HG03442 (cell line): Measurements from ENCODE around the gene SOX9.

Experiments
- ATAC-seq: cut with Tn5 transposase; IDR thresholded peaks from one replicate; pipeline ENCODE4 v1.9.1; 2021; ENCODE audit warnings: mild to moderate bottlenecking, moderate library complexity; ENCODE audit not compliant: unreplicated experiment

SOX9 gene

GRCh38 chr17:72120642-72121163 is at the start of gene SOX9:
Gene SOX9, plus strand, starts transcription at chr17:72121020. Its CDS starts 372 bp downstream, at chr17:72121392.
- ATAC-seq: peak; percentile 85

GRCh38 chr17:72071330-72071729 is 49.5 kb upstream of the SOX9 start:
- no peak for ATAC-seq

- ATAC-seq: no peak
These were observed 44.7 kb upstream of the SOX9 start for GRCh38 chr17:72075995-72076677.

GRCh38 chr17:72076678-72077030 is 44.2 kb upstream of the SOX9 start:
- no peak for ATAC-seq

GRCh38 chr17:72077326-72077960 is 43.4 kb upstream of the SOX9 start:
- ATAC-seq: no peak

GRCh38 chr17:72079700-72080099 is 41.1 kb upstream of the SOX9 start:
- no peak for ATAC-seq

GRCh38 chr17:72087876-72088275 is 32.9 kb upstream of the SOX9 start:
- ATAC-seq: no peak

- no peak for ATAC-seq
These were observed 31.3 kb upstream of the SOX9 start for GRCh38 chr17:72089453-72089987.

GRCh38 chr17:72090108-72090507 is 30.7 kb upstream of the SOX9 start:
- no peak for ATAC-seq

GRCh38 chr17:72092710-72093322 is 28.0 kb upstream of the SOX9 start:
- ATAC-seq: no peak

GRCh38 chr17:72093707-72094106 is 27.1 kb upstream of the SOX9 start:
- no peak for ATAC-seq

GRCh38 chr17:72095316-72095715 is 25.5 kb upstream of the SOX9 start:
- no peak for ATAC-seq

- ATAC-seq: no peak
These were observed 23.7 kb upstream of the SOX9 start for GRCh38 chr17:72097144-72097543.

- no peak for ATAC-seq
These were observed 20.9 kb upstream of the SOX9 start for GRCh38 chr17:72099919-72100318.

GRCh38 chr17:72100470-72100869 is 20.4 kb upstream of the SOX9 start:
- ATAC-seq: no peak

GRCh38 chr17:72101526-72101925 is 19.3 kb upstream of the SOX9 start:
- ATAC-seq: no peak

GRCh38 chr17:72102366-72102765 is 18.5 kb upstream of the SOX9 start:
- ATAC-seq: no peak

GRCh38 chr17:72104164-72104862 is 16.5 kb upstream of the SOX9 start:
- ATAC-seq: no peak

GRCh38 chr17:72104863-72105234 is 16.0 kb upstream of the SOX9 start:
- no peak for ATAC-seq

GRCh38 chr17:72107100-72107499 is 13.7 kb upstream of the SOX9 start:
- ATAC-seq: no peak

GRCh38 chr17:72110231-72110941 is 10.4 kb upstream of the SOX9 start:
- ATAC-seq: no peak
